A673 (cell line): ENCODE measurements around the gene SNX8. TPM values are rescaled to one million over a fixed set of nuclear protein-coding genes. Genes with fewer than 3 reads are reported as not detected.

Experiments used
- Bru-seq: library from RNA; stranded (reverse); fragments of 400-500 nt; gene quantifications from one replicate; lab custom pipeline; 2021; lab: Mats Ljungman, UMichigan
- BruChase-seq, 2 experiments: library from RNA; stranded (reverse); fragments of 400-500 nt; gene quantifications; one replicate each; lab custom pipeline; 2021; lab: Mats Ljungman, UMichigan
- BruUV-seq: library from RNA; stranded (reverse); fragments of 400-500 nt; replicated peaks from 2 replicates; lab custom pipeline; 2021; lab: Mats Ljungman, UMichigan
- CTCF ChIA-PET: fragments of 300-600 bp; sonication (Branson Sonifier 250); formaldehyde crosslinking; loops from one replicate; lab custom pipeline; 2022; ENCODE audit warnings: antibody characterized with exemption; lab: Charles Lee
- POLR2A ChIA-PET: fragments of 300-600 bp; sonication (Branson Sonifier 250); formaldehyde crosslinking; loops from one replicate; lab custom pipeline; 2022; ENCODE audit warnings: antibody characterized with exemption; ENCODE audit not compliant: low non-redundant PET; lab: Charles Lee
- DNase-seq: peaks from one replicate; pipeline ENCODE4 v3.0.0-alpha.2; 2015; ENCODE audit warnings: low spot score
- H3K27ac ChIP-seq: fragments of 200-600 bp; sonication (generic); 2 replicates; pipeline ENCODE4 v1.5.1; 2016; ENCODE audit warnings: mixed run types, low read depth, mild to moderate bottlenecking, mixed read lengths, antibody characterized with exemption, low read length; ENCODE audit not compliant: poor library complexity, severe bottlenecking
- H3K27me3 ChIP-seq: fragments of 200-600 bp; sonication (generic); replicated peaks from 2 replicates; pipeline ENCODE4 v1.6.1; 2017; ENCODE audit warnings: mixed run types, low read depth, mild to moderate bottlenecking, mixed read lengths, antibody characterized with exemption, low read length; ENCODE audit not compliant: insufficient read depth, poor library complexity
- H3K36me3 ChIP-seq: fragments of 200-600 bp; sonication (generic); 2 replicates; pipeline ENCODE4 v1.6.1; 2016; ENCODE audit warnings: mixed run types, mild to moderate bottlenecking, mixed read lengths, antibody characterized with exemption, low read length; ENCODE audit not compliant: insufficient read depth, poor library complexity, severe bottlenecking
- H3K4me1 ChIP-seq: fragments of 200-600 bp; sonication (generic); 2 replicates; pipeline ENCODE4 v1.6.1; 2017; ENCODE audit warnings: mixed run types, mild to moderate bottlenecking, mixed read lengths, antibody characterized with exemption, low read length; ENCODE audit not compliant: insufficient read depth, poor library complexity, severe bottlenecking
- H3K4me3 ChIP-seq: fragments of 200-600 bp; sonication (generic); 2 replicates; pipeline ENCODE4 v1.5.1; 2016; ENCODE audit warnings: low read depth, mixed run types, mild to moderate bottlenecking, mixed read lengths, low read length; ENCODE audit not compliant: poor library complexity, severe bottlenecking
- H3K9me3 ChIP-seq: fragments of 200-600 bp; sonication (generic); 2 replicates; pipeline ENCODE4 v1.6.1; 2016; ENCODE audit warnings: mixed run types, low read depth, mild to moderate bottlenecking, mixed read lengths, antibody characterized with exemption, low read length; ENCODE audit not compliant: poor library complexity, severe bottlenecking
- CTCF ChIP-seq: fragments of 300-800, 200-600 bp; sonication (generic); conservative IDR thresholded peaks from 2 replicates; pipeline ENCODE4 v1.5.1; 2017; ENCODE audit warnings: low read depth, mild to moderate bottlenecking, antibody characterized with exemption, low read length, moderate library complexity, mixed read lengths
- EZH2 ChIP-seq: fragments of 200-600 bp; sonication (generic); IDR thresholded peaks from 2 replicates; pipeline ENCODE4 v1.6.1; 2017; ENCODE audit warnings: borderline replicate concordance, low read depth, mild to moderate bottlenecking, mixed read lengths, antibody characterized with exemption, low read length; ENCODE audit not compliant: poor library complexity, severe bottlenecking
- intact Hi-C: fragments of 100-400 bp; cut with micrococcal nuclease; formaldehyde crosslinking; loops from one replicate; pipeline ENCODE4 v1.10.0; 2022; ENCODE audit not compliant: unreplicated experiment
- long read RNA-seq: library from polyadenylated mRNA; stranded (forward); transcript quantifications from one replicate; pipeline ENCODE4 v2.0.0, GENCODE V29; 2022
- total RNA-seq: library from RNA; stranded (reverse); gene quantifications from 2 replicates; pipeline ENCODE4 v1.2.3, GENCODE V29; 2021

The SNX8 gene
- total RNA-seq (42.9 and 52.1 TPM in 2 replicates), Bru-seq, nascent RNA (percentile 53 among the genes with signal in this experiment), BruChase-seq, experiment 1, labeled RNA remaining after a 2-hour chase (percentile 53 among the genes with signal in this experiment), BruChase-seq, experiment 2, labeled RNA remaining after a 6-hour chase (percentile 72 among the genes with signal in this experiment)
- long read RNA-seq, full-length matches to known transcripts: 66 of 74 reads
- long read RNA-seq, partial matches to known transcripts: 2 of 74 reads
- long read RNA-seq, other reads (novel, unspliced or antisense): 6 of 74 reads

GRCh38 chr7:2314209-2314955 is at the start of gene SNX8:
Gene SNX8 (minus strand): TSS chr7:2314441. CDS start chr7:2314421, 20 bp downstream.
- DNase-seq: peak; percentile 85
- Histone ChIP-seq H3K4me3 (peak within 1 kb of the TSS; percentile 69), H3K9me3 (no peaks in the 10 kb centered on the region), H3K36me3 (no peaks in the 10 kb centered on the region), H3K27me3 (no peaks in the 10 kb centered on the region), H3K27ac (peak within 1 kb of the TSS; percentile 71), H3K4me1 (no peaks in the 10 kb centered on the region)
- TF ChIP-seq EZH2 (no peak), CTCF (no peak)
- POLR2A ChIA-PET: no interaction called here
- CTCF ChIA-PET: no interaction called here
- intact Hi-C loops: no loop called here
- BruUV-seq: no TSS peak

- BruUV-seq: no TSS peak
- peaks cover 28% of the 10 kb centered on the region for H3K4me1 ChIP-seq
- ChIA-PET POLR2A (interaction anchor here (0.6 kb wide), 1 partner anchor 629 kb away, joined by 3 read pairs; no protein-coding TSS in a partner anchor), CTCF (no interaction called here)
- no peaks in the 10 kb centered on the region for H3K9me3 ChIP-seq
- DNase-seq: no peak
- H3K27ac ChIP-seq: no peak overlapping the region
- H3K36me3 ChIP-seq: peaks cover 87% of the 10 kb centered on the region
- intact Hi-C loops: no loop called here
- no peaks in the 10 kb centered on the region for H3K27me3 ChIP-seq
- no peak overlapping the region for H3K4me3 ChIP-seq
- no peak for TF ChIP-seq EZH2
- TF ChIP-seq CTCF: no peak
Observed at GRCh38 chr7:2362385-2363088, 48.3 kb upstream of the SNX8 start.

GRCh38 chr7:2360796-2361195 is 46.6 kb upstream of the SNX8 start:
- DNase-seq: no peak
- TF ChIP-seq EZH2: no peak
- no peak for TF ChIP-seq CTCF
- Histone ChIP-seq H3K27me3 (no peaks in the 10 kb centered on the region), H3K27ac (peak overlapping the region; percentile 25), H3K4me3 (no peak overlapping the region), H3K9me3 (no peaks in the 10 kb centered on the region), H3K36me3 (peaks cover 85% of the 10 kb centered on the region), H3K4me1 (peaks cover 43% of the 10 kb centered on the region)
- POLR2A ChIA-PET: no interaction called here
- CTCF ChIA-PET: no interaction called here
- intact Hi-C loops: no loop called here
- no TSS peak for BruUV-seq
